Activated CD4-positive, CD25-positive, alpha-beta regulatory T cell treated with anti-CD3 and anti-CD28 coated beads, Interleukin-2, amount 50 U/mL, for 24 hours (primary cell): ENCODE data around the gene NBPF12.
A peak's percentile ranks its signal among the peaks of the same experiment; 100 is the strongest.
"Not testable (repeated sequence)": the region's sequence is repeated elsewhere in the genome, so short reads cannot be mapped to it uniquely, and the experiment has no call there.

Experiments
- ATAC-seq, 2 donors: fragments of 150-1000 bp; cut with Tn5 transposase; one replicate each; pipeline ENCODE4 v1.10.0; 2021; ENCODE audit warnings: mild to moderate bottlenecking in 1 of 2, moderate library complexity in 1 of 2

NBPF12 gene

DNA sequence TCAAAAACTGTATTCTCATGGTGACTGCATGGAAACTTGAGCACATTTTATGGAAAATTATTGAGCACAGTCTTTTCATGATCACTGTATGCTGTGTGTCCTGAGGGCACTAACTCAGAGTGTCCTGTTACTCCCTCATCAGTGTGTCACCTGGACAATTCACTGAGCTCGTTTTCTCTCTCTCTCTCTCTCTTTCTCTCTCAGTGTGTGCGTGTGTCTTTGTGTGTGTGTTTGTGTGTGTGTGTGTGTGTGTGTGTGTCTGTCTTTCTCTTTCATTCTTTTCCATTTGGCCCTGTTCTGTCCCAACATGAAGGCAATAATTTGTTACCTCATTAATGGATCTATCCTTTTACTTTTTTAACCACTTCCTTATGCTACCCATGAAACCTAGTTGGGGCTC lies 49.4 kb downstream of the NBPF12 start:
- not testable (repeated sequence) for ATAC-seq

DNA sequence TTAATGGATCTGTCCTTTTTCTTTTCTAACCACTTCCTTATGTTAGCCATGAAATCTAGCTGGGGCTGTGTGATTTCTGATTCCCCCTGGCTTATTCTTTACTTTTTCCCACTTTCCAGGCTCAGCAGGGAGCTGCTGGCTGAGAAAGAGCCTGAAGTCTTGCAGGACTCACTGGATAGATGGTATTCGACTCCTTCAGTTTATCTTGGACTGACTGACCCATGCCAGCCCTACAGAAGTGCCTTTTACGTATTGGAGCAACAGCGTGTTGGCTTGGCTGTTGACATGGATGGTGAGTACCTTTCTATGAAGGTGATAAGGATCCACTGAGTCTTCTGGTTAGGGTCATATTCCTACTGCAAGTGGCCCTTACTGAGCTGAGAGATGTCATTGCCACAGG lies 51.3 kb downstream of the NBPF12 start:
- not testable (repeated sequence) for ATAC-seq

DNA sequence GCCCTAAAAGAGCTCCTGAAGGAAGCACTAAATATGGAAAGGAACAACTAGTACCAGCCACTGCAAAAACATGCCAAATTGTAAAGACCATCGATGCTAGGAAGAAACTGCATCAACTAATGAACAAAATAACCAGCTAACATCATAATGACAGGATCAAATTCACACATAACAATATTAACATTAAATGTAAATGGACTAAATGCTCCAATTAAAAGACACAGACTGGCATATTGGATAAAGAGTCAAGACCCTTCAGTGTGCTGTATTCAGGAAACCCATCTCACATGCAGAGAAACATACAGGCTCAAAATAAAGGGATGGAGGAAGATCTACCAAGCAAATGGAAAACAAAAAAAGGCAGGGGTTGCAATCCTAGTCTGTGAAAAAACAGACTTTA lies 70.4 kb downstream of the NBPF12 start:
- ATAC-seq = not testable (repeated sequence)

- peak in 1 of 2 donors; percentile 38 for ATAC-seq
These were observed 88.9 kb downstream of the NBPF12 start for GRCh38 chr1:147026975-147027374.

DNA sequence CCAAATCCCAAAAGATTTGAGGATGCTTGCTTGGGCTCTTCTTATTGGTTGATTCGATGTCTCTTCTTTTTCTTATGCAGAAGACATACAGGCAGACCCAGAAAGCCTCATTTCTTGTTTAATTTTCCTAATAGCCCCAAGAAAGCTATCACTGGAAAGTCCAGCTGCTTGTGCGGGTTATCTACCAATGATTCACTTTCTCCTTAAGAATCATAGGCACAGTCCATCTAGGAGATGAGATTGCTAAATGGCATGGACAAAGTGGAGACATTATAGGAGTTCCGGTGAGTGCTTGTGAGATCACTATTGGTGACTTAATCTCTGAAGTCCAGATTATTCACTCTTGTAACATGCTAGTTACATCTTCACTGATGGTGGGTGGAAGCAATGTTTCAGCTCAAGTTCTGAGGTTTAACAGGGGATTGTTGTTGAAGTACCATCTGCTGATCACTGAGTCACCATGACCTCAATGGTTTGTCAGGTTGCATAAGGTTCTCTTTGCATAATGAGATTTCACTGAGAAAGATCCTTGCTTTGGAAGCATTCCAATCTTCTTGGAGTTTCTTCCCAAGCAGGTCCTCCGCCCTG lies 92.0 kb downstream of the NBPF12 start:
- ATAC-seq = peak; percentile 28 to 55

GRCh38 chr1:147039916-147040315 lies 101.8 kb downstream of the NBPF12 start:
- no peak for ATAC-seq

DNA sequence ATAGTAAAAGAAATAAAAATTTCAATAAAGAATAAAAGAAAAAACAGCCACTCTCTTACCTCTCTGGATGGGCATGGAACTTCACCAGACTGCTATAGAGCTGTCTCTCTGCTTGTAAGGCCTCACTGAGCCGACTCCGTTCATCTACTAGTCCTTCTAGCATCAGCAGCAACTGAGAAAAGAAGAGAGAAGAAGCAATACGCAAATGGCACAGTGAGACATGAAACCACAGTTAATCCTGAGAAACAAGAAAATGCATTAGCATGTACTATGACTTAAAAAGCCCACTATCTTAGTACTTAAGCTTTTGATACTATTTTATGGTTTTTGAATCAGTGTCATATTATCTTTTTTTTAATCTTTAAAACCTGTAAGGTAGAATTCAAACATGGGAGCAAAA lies 104.8 kb downstream of the NBPF12 start:
- ATAC-seq = not testable (repeated sequence)

GRCh38 chr1:147044511-147044910 lies 106.4 kb downstream of the NBPF12 start:
- not testable (repeated sequence) for ATAC-seq
